ENCODE data around the gene LAMA1.

DNA sequence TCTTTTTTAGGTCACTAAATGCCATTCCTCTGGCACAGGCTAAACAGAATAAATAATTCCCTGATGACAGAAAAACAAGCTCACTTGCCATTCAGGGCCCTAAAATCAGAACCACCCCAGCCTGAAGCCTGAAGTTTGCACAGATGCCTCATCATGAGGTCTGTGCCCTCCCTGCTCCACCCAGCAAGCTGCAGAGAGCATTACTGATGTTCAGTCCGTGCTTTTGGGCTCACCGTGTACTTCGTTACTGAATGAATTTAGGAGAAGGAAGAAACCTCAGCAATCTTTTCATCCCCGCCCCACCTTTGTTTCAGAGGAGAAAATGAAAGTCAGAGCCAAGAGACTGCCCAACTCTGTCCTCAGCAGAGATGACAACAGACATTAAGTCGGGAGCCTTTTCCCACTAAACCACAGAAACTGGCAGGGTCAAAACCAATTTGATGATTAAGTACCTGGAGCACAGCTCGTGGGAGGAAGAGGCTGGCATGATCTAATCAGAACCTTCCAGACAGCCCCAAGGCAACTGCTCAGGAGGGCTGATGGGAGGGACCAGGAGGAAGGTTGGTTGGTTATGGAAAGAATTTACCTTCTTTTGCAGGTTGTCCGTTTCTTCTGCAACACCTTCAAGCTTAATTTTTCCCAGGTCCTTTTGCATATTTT, 122.7 kb downstream of the LAMA1 start:
- TF ChIP-seq, protein P1, sequence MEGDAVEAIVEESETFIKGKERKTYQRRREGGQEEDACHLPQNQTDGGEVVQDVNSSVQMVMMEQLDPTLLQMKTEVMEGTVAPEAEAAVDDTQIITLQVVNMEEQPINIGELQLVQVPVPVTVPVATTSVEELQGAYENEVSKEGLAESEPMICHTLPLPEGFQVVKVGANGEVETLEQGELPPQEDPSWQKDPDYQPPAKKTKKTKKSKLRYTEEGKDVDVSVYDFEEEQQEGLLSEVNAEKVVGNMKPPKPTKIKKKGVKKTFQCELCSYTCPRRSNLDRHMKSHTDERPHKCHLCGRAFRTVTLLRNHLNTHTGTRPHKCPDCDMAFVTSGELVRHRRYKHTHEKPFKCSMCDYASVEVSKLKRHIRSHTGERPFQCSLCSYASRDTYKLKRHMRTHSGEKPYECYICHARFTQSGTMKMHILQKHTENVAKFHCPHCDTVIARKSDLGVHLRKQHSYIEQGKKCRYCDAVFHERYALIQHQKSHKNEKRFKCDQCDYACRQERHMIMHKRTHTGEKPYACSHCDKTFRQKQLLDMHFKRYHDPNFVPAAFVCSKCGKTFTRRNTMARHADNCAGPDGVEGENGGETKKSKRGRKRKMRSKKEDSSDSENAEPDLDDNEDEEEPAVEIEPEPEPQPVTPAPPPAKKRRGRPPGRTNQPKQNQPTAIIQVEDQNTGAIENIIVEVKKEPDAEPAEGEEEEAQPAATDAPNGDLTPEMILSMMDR (IDR thresholded peaks at IDR 0.05): no peak
- no peak for TF ChIP-seq POLR2A (IDR thresholded peaks at IDR 0.05)
